ENCODE results near the gene IGSF21. TPM values are rescaled to one million over a fixed set of nuclear protein-coding genes. Genes with fewer than 3 reads are reported as not detected.

The IGSF21 gene
- polyA plus RNA-seq, 12 donors: 0.09 to 0.70 (median 0.38) TPM; not detected in 3

DNA sequence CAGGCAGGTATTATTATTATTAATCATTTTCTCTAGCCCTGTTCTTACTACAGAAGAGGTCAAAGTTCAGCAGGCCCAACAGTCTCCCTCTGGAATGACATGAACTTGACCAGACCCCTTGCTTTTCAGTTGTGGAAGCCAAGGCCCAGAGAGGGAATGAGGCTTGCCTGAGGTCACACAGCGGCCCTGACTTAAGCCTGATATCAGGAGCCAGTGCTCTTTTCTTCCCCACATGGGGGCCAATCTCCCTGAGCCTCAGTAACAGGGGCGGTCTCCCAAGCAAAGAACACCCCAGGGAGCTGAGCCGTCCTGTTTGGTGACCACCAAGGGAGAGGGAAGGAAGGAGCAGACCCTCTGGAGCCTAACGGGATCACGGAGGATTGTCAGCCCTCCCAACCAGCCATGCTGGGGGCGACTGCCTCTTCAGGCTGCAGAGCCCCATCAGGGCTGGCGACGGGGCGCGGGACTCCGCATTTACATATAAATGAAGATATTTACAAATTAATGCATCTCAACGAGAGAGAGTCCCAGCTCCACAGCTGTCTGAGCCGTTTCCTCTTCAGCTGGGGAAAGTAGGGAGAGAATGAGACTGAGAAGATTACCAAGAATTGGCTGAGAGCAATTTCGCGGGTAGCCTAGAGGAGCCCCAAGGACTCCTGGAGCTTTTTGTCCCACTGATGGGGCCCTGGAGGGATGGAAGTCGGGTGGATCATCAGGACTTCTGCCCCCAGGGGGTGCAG, 187.0 kb downstream of the IGSF21 start:
- no peak for DNase-seq

- no peak for DNase-seq
Observed at GRCh38 chr1:18297896-18298648, 190.5 kb downstream of the IGSF21 start.

DNA sequence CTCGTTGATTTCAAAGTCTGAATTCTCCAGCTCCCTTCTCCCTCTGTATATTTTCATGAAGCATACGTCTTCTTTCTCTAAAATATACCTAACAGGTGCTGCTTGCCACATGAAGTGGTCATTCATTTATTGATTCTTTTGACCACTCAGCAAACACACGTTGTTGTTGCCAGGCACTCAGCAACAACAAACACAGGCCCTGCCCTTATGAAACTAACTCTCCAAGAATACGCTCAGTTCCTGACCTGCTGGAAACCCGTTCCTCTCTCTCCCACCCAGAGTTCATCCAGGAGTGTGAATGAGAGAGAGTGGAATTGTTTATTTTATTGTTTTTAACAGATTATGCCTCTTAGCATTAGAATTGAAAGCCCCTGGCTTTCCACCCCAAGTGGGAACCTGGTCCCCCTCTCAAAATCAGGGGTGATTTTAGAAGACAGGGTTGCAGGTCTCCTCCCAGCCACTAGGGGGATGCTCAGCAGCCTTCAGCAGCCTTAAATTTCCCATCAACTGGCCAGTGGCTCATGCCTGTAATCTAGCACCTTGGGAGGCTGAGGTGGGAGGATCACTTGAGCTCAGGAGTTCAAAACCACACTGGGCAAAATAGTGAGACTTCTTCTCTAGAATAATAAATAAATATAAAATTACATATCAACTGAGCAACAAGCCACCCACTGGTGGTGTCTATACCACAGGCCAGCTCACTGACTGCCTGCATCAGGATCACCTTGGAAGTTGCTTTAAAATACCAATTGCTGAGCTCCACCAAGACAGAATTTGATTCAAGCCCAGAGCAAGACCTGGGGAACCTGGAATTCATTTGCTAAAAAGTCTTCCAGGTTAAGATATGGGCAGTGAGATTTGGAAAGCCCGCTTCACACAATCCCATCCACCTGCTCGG, 192.1 kb downstream of the IGSF21 start:
- DNase-seq: no peak

GRCh38 chr1:18300376-18300775, 192.8 kb downstream of the IGSF21 start:
- no peak for DNase-seq

GRCh38 chr1:18302788-18303413, 195.3 kb downstream of the IGSF21 start:
- no peak for DNase-seq

DNA sequence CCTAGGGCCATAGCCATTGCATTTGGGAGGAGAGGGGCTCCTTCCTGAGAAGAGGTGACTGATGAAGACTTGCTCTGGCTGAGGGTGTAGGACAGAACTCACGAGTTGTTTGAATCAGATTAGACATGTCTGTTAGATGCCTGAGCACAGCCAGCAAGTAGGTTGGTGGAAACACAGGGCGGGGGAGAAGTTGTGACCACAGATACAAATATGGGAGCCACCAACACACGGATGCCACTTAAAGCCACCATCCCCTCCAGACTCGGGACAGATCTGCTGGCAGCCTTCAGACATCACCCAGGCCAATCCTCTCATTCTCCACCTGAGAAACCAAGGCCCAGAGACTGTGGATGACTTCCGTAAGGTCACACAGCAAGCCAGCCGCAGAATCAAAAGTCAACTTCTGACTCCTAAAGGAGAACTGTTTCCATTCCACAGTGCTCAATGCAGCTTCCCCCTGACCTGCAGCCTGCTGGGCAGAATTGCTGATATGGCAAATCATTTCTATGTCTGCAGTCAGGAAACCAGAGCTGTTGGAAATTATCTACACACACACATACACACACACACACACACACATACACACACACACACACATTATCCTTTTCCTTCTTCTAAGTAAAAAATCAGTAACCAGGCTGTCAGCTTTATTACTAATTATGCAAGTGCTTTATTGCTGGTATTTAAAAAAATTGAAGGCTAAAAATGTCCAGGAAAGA, 196.7 kb downstream of the IGSF21 start:
- DNase-seq: no peak

DNA sequence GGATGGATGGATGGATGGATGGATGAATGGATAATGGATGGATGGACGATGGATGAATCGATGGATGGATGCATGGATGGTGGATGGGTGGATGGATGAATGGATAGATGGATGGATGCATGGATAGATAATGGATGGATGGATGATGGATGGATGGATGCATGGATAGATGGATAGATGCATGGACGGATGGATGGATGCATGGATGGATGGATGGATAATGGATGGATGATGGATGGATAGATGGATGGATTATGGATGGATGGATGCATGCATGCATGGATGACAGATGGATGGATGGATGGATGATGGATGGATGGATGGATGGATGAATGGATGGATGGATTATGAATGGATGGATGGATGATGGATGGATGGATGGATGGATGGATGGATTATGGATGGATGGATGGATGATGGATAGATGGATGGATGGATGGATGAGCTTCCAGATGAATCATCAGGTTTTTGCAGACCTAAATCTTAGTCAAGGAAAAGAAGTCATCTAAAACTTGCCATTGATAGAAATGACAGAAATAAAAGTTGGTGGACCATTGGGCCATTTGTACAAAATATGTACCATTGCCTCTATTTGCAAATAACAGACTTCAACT, 197.7 kb downstream of the IGSF21 start:
- DNase-seq: no peak

- DNase-seq: no peak
Observed at GRCh38 chr1:18307329-18307898, 199.8 kb downstream of the IGSF21 start.

DNA sequence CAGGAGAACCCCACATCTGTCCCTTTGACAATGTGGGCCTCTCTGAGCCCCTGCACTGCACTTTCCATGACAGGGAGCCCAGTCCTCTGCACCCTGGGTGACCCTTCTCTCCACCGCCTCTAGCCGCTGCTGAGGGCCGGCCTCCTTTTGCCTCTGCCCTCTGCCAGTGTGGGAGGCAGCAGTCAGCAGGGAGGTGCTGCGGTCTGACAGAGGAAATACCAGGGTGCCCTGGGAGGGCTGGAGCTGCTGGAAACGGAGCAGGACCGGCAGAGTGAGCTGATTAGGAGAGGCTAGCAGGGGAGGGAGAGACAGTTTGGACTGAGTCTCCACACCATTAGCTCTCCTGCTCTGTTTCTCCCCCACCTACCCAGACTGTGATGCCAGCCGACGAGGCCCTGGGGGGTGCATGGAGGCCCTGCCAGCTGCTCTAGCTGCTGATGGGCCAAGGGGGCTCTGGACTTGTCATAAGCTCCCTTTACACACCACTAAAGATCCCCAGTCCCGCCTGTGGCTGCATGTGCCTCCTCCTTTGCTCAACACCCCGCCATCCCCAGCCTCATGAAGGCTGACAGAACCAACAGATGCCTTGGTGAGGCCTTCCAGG, 202.1 kb downstream of the IGSF21 start:
- DNase-seq: no peak

- no peak for DNase-seq
Observed at GRCh38 chr1:18312961-18313360, 205.4 kb downstream of the IGSF21 start.

- no peak for DNase-seq
Observed at GRCh38 chr1:18313523-18313922, 205.9 kb downstream of the IGSF21 start.

GRCh38 chr1:18314399-18314798, 206.8 kb downstream of the IGSF21 start:
- DNase-seq: no peak

DNA sequence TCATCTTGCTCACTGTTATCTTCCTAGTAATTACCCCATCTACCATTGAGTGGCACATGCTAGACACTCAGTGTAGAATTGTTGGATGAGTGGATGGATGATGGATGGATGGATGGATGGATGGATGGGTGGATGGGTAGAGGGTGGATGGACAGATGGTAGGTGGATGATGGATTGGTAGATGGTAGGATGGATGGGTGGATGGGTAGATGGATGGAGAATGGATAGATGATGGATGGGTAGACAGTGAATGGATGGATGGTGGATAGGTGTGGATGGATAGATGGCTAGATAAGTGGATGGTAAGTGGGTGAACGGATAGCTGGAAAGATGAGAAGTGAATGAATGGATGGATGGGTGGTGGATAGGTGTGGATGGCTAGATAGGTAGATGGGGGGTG, 207.9 kb downstream of the IGSF21 start:
- no peak for DNase-seq

- DNase-seq: no peak
Observed at GRCh38 chr1:18316764-18317163, 209.2 kb downstream of the IGSF21 start.

DNA sequence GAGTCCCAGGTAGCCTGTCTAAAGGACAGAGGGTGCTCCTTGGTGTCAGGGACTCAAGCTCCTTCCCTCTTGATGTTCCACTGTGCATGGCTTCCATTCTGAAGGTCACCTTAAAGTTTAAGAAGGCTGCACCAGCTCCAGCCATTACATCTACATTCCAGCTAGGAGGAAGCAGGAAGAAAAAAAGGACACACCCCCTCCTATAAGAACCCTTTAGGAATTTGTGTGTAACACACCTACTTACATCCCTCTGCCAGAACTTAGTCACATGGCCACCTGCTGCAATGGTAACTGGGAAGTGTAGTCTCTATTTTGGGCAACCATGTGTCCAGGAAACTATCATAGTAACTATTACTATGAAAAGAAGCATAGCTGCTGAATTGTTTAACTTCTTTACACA, 211.5 kb downstream of the IGSF21 start:
- DNase-seq: no peak

DNA sequence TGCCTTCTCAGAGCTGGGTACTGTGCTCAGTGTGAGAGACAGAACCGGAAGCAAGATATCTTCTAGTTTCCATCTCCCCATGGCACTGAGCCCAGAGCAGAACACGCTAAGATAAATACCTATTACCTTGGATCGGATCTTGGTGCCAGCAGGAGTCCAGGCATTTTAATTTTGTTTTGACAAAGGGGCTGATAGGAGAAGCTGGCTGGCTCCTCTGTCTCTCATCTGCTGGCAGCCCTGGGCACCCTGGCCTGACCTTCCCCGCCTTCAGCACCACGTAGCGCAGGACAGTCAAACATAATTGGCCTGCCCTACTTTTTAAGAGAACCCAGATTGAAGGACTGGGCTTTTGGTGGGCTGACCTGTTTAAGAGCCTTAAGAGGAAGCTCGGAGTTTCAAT, 212.5 kb downstream of the IGSF21 start:
- DNase-seq: no peak

DNA sequence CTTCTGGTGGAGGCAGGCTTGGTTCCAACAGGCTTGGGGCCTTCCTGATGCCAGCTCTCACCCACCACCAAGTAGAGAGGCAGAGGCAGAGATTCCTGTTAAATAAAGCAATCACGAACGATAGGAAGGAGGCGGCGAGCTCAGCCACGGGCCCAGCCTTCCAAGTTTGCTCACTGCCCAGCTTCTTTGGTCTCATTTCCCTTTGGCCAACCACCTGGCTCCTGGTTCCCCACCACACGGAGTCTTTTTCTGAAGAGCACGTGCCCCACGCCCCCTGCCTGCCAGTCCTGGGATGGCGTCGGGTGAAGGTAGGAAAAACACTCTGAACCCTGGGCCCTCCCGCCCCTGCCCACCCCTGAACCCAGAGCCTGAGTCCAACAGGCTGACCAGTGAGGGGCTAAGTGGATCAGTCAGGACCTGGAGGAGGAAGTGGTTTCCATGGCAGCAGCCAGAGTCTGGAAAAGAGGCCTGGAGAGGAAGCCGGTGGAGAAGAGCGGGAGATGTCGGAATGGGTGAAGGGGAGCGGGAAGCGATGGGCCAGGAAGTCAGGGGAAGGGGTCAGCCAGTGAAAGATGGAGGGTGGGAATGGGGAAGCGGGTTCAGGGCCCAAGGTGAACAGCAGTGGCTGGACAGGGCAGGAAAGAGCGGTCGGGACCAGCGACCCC, 214.9 kb downstream of the IGSF21 start:
- DNase-seq: no peak

DNA sequence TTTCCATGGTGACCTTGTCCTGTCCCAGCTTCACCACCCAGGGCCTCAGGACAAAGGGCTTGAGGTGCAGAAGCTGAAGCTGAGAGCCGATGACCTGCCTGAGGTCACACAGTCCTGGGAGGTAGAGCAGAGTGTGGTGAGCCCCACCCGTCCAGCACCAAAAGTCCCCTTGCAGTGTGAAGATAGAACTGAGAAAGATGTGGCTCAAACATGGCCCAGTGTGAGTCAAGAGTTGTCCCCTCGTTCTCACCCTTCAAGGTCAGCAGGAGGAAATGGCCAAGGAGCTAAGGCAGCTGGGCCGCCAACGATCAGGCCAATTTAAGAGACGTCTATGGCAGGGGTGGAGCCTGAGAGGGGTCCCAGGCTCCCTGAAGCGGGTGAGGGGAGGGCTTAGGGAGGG, 215.7 kb downstream of the IGSF21 start:
- DNase-seq: no peak

GRCh38 chr1:18324246-18324645, 216.6 kb downstream of the IGSF21 start:
- DNase-seq: no peak
